Regular cardiac myocyte (primary cell): ENCODE results near the gene RAD21L1. TPM values are rescaled to one million over a fixed set of nuclear protein-coding genes. Genes with fewer than 3 reads are reported as not detected.

Experiments used
- total RNA-seq: library from RNA; depleted of rRNA; stranded (reverse); fragments of >200 nt; gene quantifications from 2 replicates; pipeline ENCODE4 v1.2.3, GENCODE V29; 2014

RAD21L1 gene
- 0.19 TPM in 1 of 2 replicates, not detected in the other for total RNA-seq

GRCh38 chr20:1225783-1226654 is at the start of gene RAD21L1:
RAD21L1 (plus strand) TSS chr20:1226044; CDS start chr20:1228454, 2,410 bp downstream.

GRCh38 chr20:1184638-1185315 is 41.1 kb upstream of the RAD21L1 start, which contains the start of gene TMEM74B:
TMEM74B (minus strand) TSS chr20:1184981; CDS start chr20:1183801, 1,180 bp downstream.

GRCh38 chr20:1202762-1203504 is 22.9 kb upstream of the RAD21L1 start, which contains the start of gene C20orf202:
C20orf202 (plus strand) TSS chr20:1203454; CDS start chr20:1203586, 132 bp downstream.

GRCh38 chr20:1266167-1266973 is 40.5 kb downstream of the RAD21L1 start, which contains the start of gene SNPH:
SNPH (plus strand) TSS chr20:1266294; CDS start chr20:1296240, 29,946 bp downstream.

Other genes with a start within 250 kb of the RAD21L1 start
- not detected in 2 replicates for gene RSPO4, start 223.7 kb upstream of the RAD21L1 start, total RNA-seq
- gene PSMF1, start 107.4 kb upstream of the RAD21L1 start, total RNA-seq: 17.2 and 26.5 TPM in 2 replicates
- under 0.01 TPM in 1 of 2 replicates, not detected in the other for gene TMEM74B, start 41.1 kb upstream of the RAD21L1 start, total RNA-seq
- not detected in 2 replicates for gene C20orf202, start 22.6 kb upstream of the RAD21L1 start, total RNA-seq
- 12.7 and 13.6 TPM in 2 replicates for gene SNPH, start 40.2 kb downstream of the RAD21L1 start, total RNA-seq
- gene SDCBP2, start 103.1 kb downstream of the RAD21L1 start, total RNA-seq: 2.3 TPM in 2 replicates
- 154 and 176 TPM in 2 replicates for gene FKBP1A, start 167.0 kb downstream of the RAD21L1 start, total RNA-seq
- gene NSFL1C, start 240.8 kb downstream of the RAD21L1 start, total RNA-seq: 22.0 and 39.3 TPM in 2 replicates